K562 (cell line): Measurements from ENCODE around the gene TMEM273. TPM values are rescaled to one million over a fixed set of nuclear protein-coding genes. Genes with fewer than 3 reads are reported as not detected.

ENCODE experiments used
- ATAC-seq: fragments of 200-7000 bp; cut with Tn5 transposase; 3 replicates; pipeline ENCODE4 v1.9.1; 2020; ENCODE audit warnings: moderate library complexity
- BruUV-seq: library from RNA; stranded (reverse); fragments of 400-500 nt; replicated peaks from 2 replicates; lab custom pipeline; 2021; lab: Mats Ljungman, UMichigan
- CTCF ChIA-PET: fragments of 300-600 bp; formaldehyde crosslinking; extraction: SDS; loops from one replicate; lab custom pipeline; 2021; ENCODE audit warnings: low intra/inter-chr PET ratio; lab: Yijun Ruan, JAX
- POLR2A ChIA-PET: fragments of 300-600, 350-650 bp; sonication (Branson Sonifier 250); formaldehyde crosslinking; extraction: SDS; loops from one replicate; lab custom pipeline; 2021; ENCODE audit warnings: antibody characterized with exemption, inconsistent platforms; lab: Yijun Ruan, JAX
- DNase-seq, 4 experiments: peaks; one replicate each; pipeline versions ENCODE4 v3.0.0 to v3.0.0-alpha.2; 2011 to 2018; ENCODE audit warnings: low spot score in 3 of 4, mixed read lengths in 3 of 4; ENCODE audit errors: extremely low read depth in 1 of 4
- FAIRE-seq: peaks from 2 replicates; lab custom pipeline; 2011; peaks lifted over from hg19 to GRCh38; lab: Jason Lieb, UNC
- H2AFZ ChIP-seq: 2 replicates; pipeline ENCODE4 v1.6.0; 2011; ENCODE audit warnings: low read depth, low read length, control low read depth, inconsistent platforms
- H3K27ac ChIP-seq: fragments of 200-600 bp; 3 replicates; pipeline ENCODE4 v1.8.0; 2011; ENCODE audit warnings: low read depth, mild to moderate bottlenecking, control low read depth, inconsistent platforms, low read length, moderate library complexity, mixed read lengths; ENCODE audit errors: extremely low read depth
- H3K27me3 ChIP-seq, 2 experiments: fragments of 300-600 bp in 1 of 2; 2 replicates in 1 of 2; 3 replicates in 1 of 2; pipeline versions ENCODE4 v1.6.0 to v1.8.0; 2011; ENCODE audit warnings: inconsistent platforms in 2 of 2, low read length in 2 of 2, mild to moderate bottlenecking in 1 of 2, mixed read lengths in 1 of 2, moderate library complexity in 1 of 2; ENCODE audit not compliant: control insufficient read depth in 2 of 2, insufficient read depth in 2 of 2
- H3K36me3 ChIP-seq: fragments of 300-600 bp; 3 replicates; pipeline ENCODE4 v1.8.0; 2011; ENCODE audit warnings: mild to moderate bottlenecking, low read length, inconsistent platforms; ENCODE audit not compliant: control insufficient read depth, insufficient read depth
- H3K4me1 ChIP-seq, 2 experiments: fragments of 200-600 bp in 1 of 2; replicated peaks in 1 of 2; 2 replicates in 1 of 2; 3 replicates in 1 of 2; pipeline versions ENCODE4 v1.5.1 to v1.8.0; 2011; ENCODE audit warnings: inconsistent platforms in 2 of 2, low read length in 2 of 2, mild to moderate bottlenecking in 1 of 2, mixed read lengths in 1 of 2, moderate library complexity in 1 of 2; ENCODE audit not compliant: control insufficient read depth in 2 of 2, insufficient read depth in 2 of 2
- H3K4me2 ChIP-seq: 2 replicates; pipeline ENCODE4 v1.6.1; 2011; ENCODE audit warnings: low read length, control low read depth, inconsistent platforms, mixed read lengths; ENCODE audit not compliant: insufficient read depth
- H3K4me3 ChIP-seq: fragments of 200-600 bp; sonication (generic), shearing (Covaris generic); 2 replicates; pipeline ENCODE4 v1.5.1; 2016; ENCODE audit warnings: control low read depth, inconsistent platforms
- H3K79me2 ChIP-seq: fragments of 200-600 bp; 3 replicates; pipeline ENCODE4 v1.8.0; 2011; ENCODE audit warnings: low read length, inconsistent platforms; ENCODE audit not compliant: control insufficient read depth, insufficient read depth
- H3K9ac ChIP-seq, 2 experiments: 2 replicates each; pipeline versions ENCODE4 v1.6.0 to v1.6.1; 2011; ENCODE audit warnings: low read depth in 2 of 2, low read length in 2 of 2, control low read depth in 1 of 2, inconsistent platforms in 1 of 2, mild to moderate bottlenecking in 1 of 2, mixed read lengths in 1 of 2; ENCODE audit not compliant: insufficient read depth in 1 of 2
- H3K9me1 ChIP-seq: one replicate; pipeline ENCODE4 v1.6.0; 2011; ENCODE audit warnings: inconsistent platforms, mild to moderate bottlenecking, low read length, moderate library complexity; ENCODE audit not compliant: control insufficient read depth, insufficient read depth
- H3K9me3 ChIP-seq: replicated peaks from 2 replicates; pipeline ENCODE4 v1.5.1; 2011; ENCODE audit warnings: low read depth, low read length, inconsistent platforms; ENCODE audit not compliant: control insufficient read depth, insufficient read depth
- H4K20me1 ChIP-seq: replicated peaks from 2 replicates; pipeline ENCODE4 v1.6.1; 2011; ENCODE audit warnings: low read length, inconsistent platforms, mixed read lengths; ENCODE audit not compliant: control insufficient read depth, insufficient read depth
- CEBPB ChIP-seq: fragments of 450-650 bp; IDR thresholded peaks from 2 replicates; pipeline ENCODE4 v1.6.1; 2016; ENCODE audit warnings: missing genetic modification characterization, missing compliant biosample characterization
- CEBPG ChIP-seq, 3 experiments: fragments of 200-800 bp in 1 of 3; sonication (Bioruptor generic) in 1 of 3; sonication (generic) in 1 of 3; formaldehyde crosslinking in 1 of 3; IDR thresholded peaks in 2 of 3; conservative IDR thresholded peaks in 1 of 3; 2 replicates each; pipeline versions ENCODE4 v1.6.1 to v1.8.0; 2016 to 2022; ENCODE audit warnings: missing compliant biosample characterization in 2 of 3, missing genetic modification characterization in 2 of 3, mild to moderate bottlenecking in 1 of 3, missing genetic modification reagents in 1 of 3
- E2F5 ChIP-seq: sonication (generic); formaldehyde crosslinking; IDR thresholded peaks from 2 replicates; pipeline ENCODE4 v1.8.0; 2022; ENCODE audit warnings: mild to moderate bottlenecking, missing genetic modification reagents
- EP300 ChIP-seq: IDR thresholded peaks from 2 replicates; pipeline ENCODE4 v1.6.1; 2012; ENCODE audit warnings: low read length, improper control_type of control experiment
- ETV1 ChIP-seq: fragments of 450-650 bp; conservative IDR thresholded peaks from 2 replicates; pipeline ENCODE4 v1.6.1; 2016; ENCODE audit warnings: missing genetic modification characterization, control low read depth, low read depth, missing compliant biosample characterization
- FOXA1 ChIP-seq: fragments of 450-650 bp; IDR thresholded peaks from 2 replicates; pipeline ENCODE4 v1.6.1; 2016; ENCODE audit warnings: mild to moderate bottlenecking, borderline replicate concordance
- FOXO4 ChIP-seq: fragments of 450-650 bp; formaldehyde crosslinking; IDR thresholded peaks from 2 replicates; pipeline ENCODE4 v1.4.0; 2020; ENCODE audit warnings: mild to moderate bottlenecking, moderate library complexity
- HDAC2 ChIP-seq: fragments of 450-650 bp; IDR thresholded peaks from 2 replicates; pipeline ENCODE4 v1.6.1; 2016; ENCODE audit warnings: mild to moderate bottlenecking
- MCM7 ChIP-seq, 2 experiments: fragments of 450-650 bp; IDR thresholded peaks; 2 replicates each; pipeline ENCODE4 v1.6.1; 2016 to 2018
- NR2C1 ChIP-seq, 2 experiments: fragments of 450-650 bp; IDR thresholded peaks; 2 replicates each; pipeline ENCODE4 v1.6.1; 2017; ENCODE audit warnings: mild to moderate bottlenecking in 2 of 2, antibody characterized with exemption in 1 of 2, inconsistent platforms in 1 of 2, missing compliant biosample characterization in 1 of 2, missing genetic modification characterization in 1 of 2
- SMARCE1 ChIP-seq: fragments of 450-650 bp; IDR thresholded peaks from 2 replicates; pipeline ENCODE4 v1.7.1; 2016; ENCODE audit warnings: mild to moderate bottlenecking
- ZFP91 ChIP-seq: sonication (generic); formaldehyde crosslinking; IDR thresholded peaks from 2 replicates; pipeline ENCODE4 v1.8.0; 2022; ENCODE audit warnings: mild to moderate bottlenecking, missing genetic modification reagents
- ZNF146 ChIP-seq: IDR thresholded peaks from one replicate; pipeline ENCODE4 v1.6.1; 2018; ENCODE audit warnings: missing compliant biosample characterization; ENCODE audit not compliant: unreplicated experiment
- ZNF785 ChIP-seq: fragments of 250-450 bp; sonication (Bioruptor Pico); IDR thresholded peaks from 2 replicates; pipeline ENCODE4 v1.4.0; 2020; ENCODE audit warnings: mild to moderate bottlenecking
- WGBS: fragments of 100-300 bp; shearing (Covaris generic); methylation state at CpG from one replicate; pipeline ENCODE4 v1.1.6; 2016; ENCODE audit warnings: low coverage, mixed read lengths; ENCODE audit not compliant: insufficient coverage; ENCODE audit errors: missing lambda C conversion rate; 5-methylcytosine and 5-hydroxymethylcytosine counted together
- in situ Hi-C: fragments of 300-500 bp; cut with MboI; formaldehyde crosslinking; loops from 4 replicates; pipeline ENCODE4 v1.15.0; 2018; ENCODE audit warnings: inconsistent platforms, mixed read lengths
- intact Hi-C: fragments of 100-400 bp; cut with micrococcal nuclease; formaldehyde crosslinking; loops from 2 replicates; pipeline ENCODE4 v1.14.2; 2022
- polyA plus RNA-seq, 8 experiments: library from polyadenylated mRNA; depleted of rRNA in 4 of 8; stranded (reverse) in 5 of 8; unstranded in 3 of 8; fragments of >200 nt; fragmentation: Nextera tagmentation in 2 of 8; fragmentation: Illumina TruSeq in 1 of 8; extraction: Ambion mirVana in 2 of 8; extraction: Trizol in 1 of 8; gene quantifications; 2 replicates each; pipeline versions ENCODE4 v1.2.1 to v1.2.3, GENCODE V29; 2011 to 2014; ENCODE audit warnings: inconsistent platforms in 1 of 8, missing spikeins in 1 of 8
- total RNA-seq, 7 experiments: library from RNA; depleted of rRNA in 6 of 7; stranded (reverse); fragments of >200 nt in 6 of 7; fragmentation: Illumina TruSeq in 2 of 7; extraction: Trizol in 2 of 7; gene quantifications; 2 replicates each; pipeline versions ENCODE4 v1.2.1 to v1.2.3, GENCODE V29; 2011 to 2021; ENCODE audit warnings: low replicate concordance in 1 of 7
- TF ChIP-seq, protein P1 (sequence below), 2 experiments: fragments of 450-650 bp in 1 of 2; sonication (generic) in 1 of 2; formaldehyde crosslinking in 1 of 2; IDR thresholded peaks in 1 of 2; conservative IDR thresholded peaks in 1 of 2; 2 replicates each; pipeline versions ENCODE4 v1.6.1 to v1.8.1; 2016 to 2023; ENCODE audit warnings: mild to moderate bottlenecking in 2 of 2, moderate library complexity in 2 of 2, inconsistent platforms in 1 of 2, missing genetic modification reagents in 1 of 2

The TMEM273 gene
- total and polyA plus RNA-seq, 9 of the 15 experiments (the other 6 are each of a cell fraction or from before 2014, with no cell fraction given) = 39.2 to 131 (median 95.6) TPM

- Histone ChIP-seq H3K4me1 (peaks cover 37 to 61% of the 10 kb centered on the region in 2 experiments), H4K20me1 (no peaks in the 10 kb centered on the region), H3K79me2 (no peaks in the 10 kb centered on the region; the same call in 2 of the 3 replicates), H3K9me1 (no peaks in the 10 kb centered on the region), H3K36me3 (peaks cover 78% of the 10 kb centered on the region), H2AFZ (no peak overlapping the region), H3K27me3 (no peaks in the 10 kb centered on the region), H3K9me3 (no peaks in the 10 kb centered on the region), H3K4me3 (no peak overlapping the region), H3K27ac (no peak overlapping the region), H3K4me2 (no peak overlapping the region), H3K9ac (no peak overlapping the region)
- TF ChIP-seq SMARCE1 (no peak), CEBPB (peak; percentile 72), ZNF146 (no peak), ETV1 (tag) (no peak), CEBPG (CRISPR knock-in tag; IDR thresholded peaks at IDR 0.05) (peak; percentile 37; the same call in 1 of the 2 replicates), CEBPG (tag; conservative IDR thresholded peaks at IDR 0.05 in 1 of 2, IDR thresholded peaks at IDR 0.05 in 1 of 2) (peak; percentile 70 to 76), HDAC2 (no peak), FOXA1 (no peak), ZNF785 (CRISPR knock-in tag) (no peak), E2F5 (no peak), NR2C1 (IDR thresholded peaks at IDR 0.05) (no peak), NR2C1 (tag; IDR thresholded peaks at IDR 0.05) (no peak), EP300 (no peak), MCM7 (IDR thresholded peaks at IDR 0.05) (no peak), ZFP91 (CRISPR knock-in tag) (no peak), FOXO4 (no peak)
- TF ChIP-seq, protein P1, sequence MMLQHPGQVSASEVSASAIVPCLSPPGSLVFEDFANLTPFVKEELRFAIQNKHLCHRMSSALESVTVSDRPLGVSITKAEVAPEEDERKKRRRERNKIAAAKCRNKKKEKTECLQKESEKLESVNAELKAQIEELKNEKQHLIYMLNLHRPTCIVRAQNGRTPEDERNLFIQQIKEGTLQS (IDR thresholded peaks at IDR 0.05) = peak; percentile 78
- TF ChIP-seq, protein P1 (CRISPR knock-in tag; conservative IDR thresholded peaks at IDR 0.05) = no peak
- FAIRE-seq (no peak), ATAC-seq (no peak), DNase-seq (no peak)
- BruUV-seq = no TSS peak
- ChIA-PET CTCF (interaction anchor here (2.9 kb wide), 1 partner anchor 179 kb away, joined by 11 read pairs; no protein-coding TSS in a partner anchor), POLR2A (interaction anchor here (0.7 kb wide), 1 partner anchor 32 kb away, joined by 3 read pairs; no protein-coding TSS in a partner anchor)
- WGBS = 84% methylated on average over 5 of the region's 5 CpGs
- intact Hi-C loops = loop anchor here (2.0 to 5.0 kb wide), 4 partner anchors 41 to 352 kb away; no protein-coding TSS in a partner anchor
- in situ Hi-C loops = no loop called here
Measured at GRCh38 chr10:49160110-49160509, 28.1 kb downstream of the TMEM273 start.
